GM23338 (cell line): ENCODE results near the gene PFKM.

Experiments
- CREB1 ChIP-seq: fragments of 250-450 bp; sonication (Bioruptor Pico); IDR thresholded peaks from 2 replicates; pipeline ENCODE4 v1.5.0; 2020; ENCODE audit warnings: low read depth, mild to moderate bottlenecking, moderate library complexity
- EZH2 ChIP-seq: fragments of 200-600 bp; sonication (generic); IDR thresholded peaks from one replicate; pipeline ENCODE4 v1.8.0; 2017; ENCODE audit warnings: antibody characterized with exemption, mild to moderate bottlenecking, low read depth; ENCODE audit not compliant: unreplicated experiment
- EZH2phosphoT487 ChIP-seq: fragments of 200-600 bp; sonication (generic); IDR thresholded peaks from one replicate; pipeline ENCODE4 v1.8.1; 2018; ENCODE audit warnings: antibody characterized with exemption; ENCODE audit not compliant: unreplicated experiment
- JUNB ChIP-seq: IDR thresholded peaks from one replicate; pipeline ENCODE4 v1.6.1; 2016; ENCODE audit warnings: antibody characterized with exemption; ENCODE audit not compliant: unreplicated experiment
- NANOG ChIP-seq: IDR thresholded peaks from 2 replicates; pipeline ENCODE4 v1.6.1; 2016; ENCODE audit warnings: antibody characterized with exemption, borderline replicate concordance
- POLR2AphosphoS5 ChIP-seq: IDR thresholded peaks from 2 replicates; pipeline ENCODE4 v1.6.1; 2016; ENCODE audit warnings: antibody characterized with exemption, low read depth
- STAT1 ChIP-seq: IDR thresholded peaks from one replicate; pipeline ENCODE4 v1.6.1; 2016; ENCODE audit warnings: antibody characterized with exemption; ENCODE audit not compliant: unreplicated experiment
- ZNF114 ChIP-seq: fragments of 250-450 bp; sonication (Bioruptor Pico); IDR thresholded peaks from 2 replicates; pipeline ENCODE4 v1.5.0; 2020; ENCODE audit warnings: mild to moderate bottlenecking, moderate library complexity
- TF ChIP-seq, protein P1 (sequence below), 2 experiments: fragments of 200-600 bp in 1 of 2; sonication (generic) in 1 of 2; conservative IDR thresholded peaks; 2 replicates each; pipeline versions ENCODE4 v1.5.1 to v1.6.1; 2016 to 2017; ENCODE audit warnings: antibody characterized with exemption in 2 of 2, low read depth in 2 of 2, mild to moderate bottlenecking in 2 of 2, moderate library complexity in 1 of 2
- TF ChIP-seq, protein P2 (sequence below): IDR thresholded peaks from one replicate; pipeline ENCODE4 v1.6.1; 2018; ENCODE audit warnings: antibody characterized with exemption; ENCODE audit not compliant: unreplicated experiment
- TF ChIP-seq, protein P3 (sequence below): fragments of 250-450 bp; sonication (Bioruptor Pico); IDR thresholded peaks from 2 replicates; pipeline ENCODE4 v1.5.0; 2020; ENCODE audit warnings: mild to moderate bottlenecking, moderate library complexity
- TF ChIP-seq, protein P4 (sequence below): IDR thresholded peaks from 2 replicates; pipeline ENCODE4 v1.6.1; 2016; ENCODE audit warnings: antibody characterized with exemption

DNA sequence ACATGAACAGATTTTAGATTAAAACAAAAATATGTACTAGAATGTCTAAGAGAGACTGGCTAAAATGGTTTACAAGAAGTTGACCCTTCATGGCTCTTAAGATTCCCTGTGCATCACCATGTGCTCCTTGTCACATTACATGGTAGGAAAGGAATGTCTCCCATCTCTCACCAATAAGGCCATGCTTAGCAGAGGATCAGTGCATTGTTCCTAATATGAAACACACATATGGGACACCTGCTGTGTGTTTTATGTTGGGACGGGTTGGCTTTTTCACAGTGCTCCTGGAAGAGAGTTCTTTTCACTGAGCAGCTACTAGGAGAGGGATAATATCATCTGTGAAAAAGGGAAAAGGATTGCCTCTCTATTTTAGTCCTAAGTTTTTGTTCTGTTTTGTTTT lies 9.6 kb downstream of the PFKM start:
- TF ChIP-seq, protein P1, sequence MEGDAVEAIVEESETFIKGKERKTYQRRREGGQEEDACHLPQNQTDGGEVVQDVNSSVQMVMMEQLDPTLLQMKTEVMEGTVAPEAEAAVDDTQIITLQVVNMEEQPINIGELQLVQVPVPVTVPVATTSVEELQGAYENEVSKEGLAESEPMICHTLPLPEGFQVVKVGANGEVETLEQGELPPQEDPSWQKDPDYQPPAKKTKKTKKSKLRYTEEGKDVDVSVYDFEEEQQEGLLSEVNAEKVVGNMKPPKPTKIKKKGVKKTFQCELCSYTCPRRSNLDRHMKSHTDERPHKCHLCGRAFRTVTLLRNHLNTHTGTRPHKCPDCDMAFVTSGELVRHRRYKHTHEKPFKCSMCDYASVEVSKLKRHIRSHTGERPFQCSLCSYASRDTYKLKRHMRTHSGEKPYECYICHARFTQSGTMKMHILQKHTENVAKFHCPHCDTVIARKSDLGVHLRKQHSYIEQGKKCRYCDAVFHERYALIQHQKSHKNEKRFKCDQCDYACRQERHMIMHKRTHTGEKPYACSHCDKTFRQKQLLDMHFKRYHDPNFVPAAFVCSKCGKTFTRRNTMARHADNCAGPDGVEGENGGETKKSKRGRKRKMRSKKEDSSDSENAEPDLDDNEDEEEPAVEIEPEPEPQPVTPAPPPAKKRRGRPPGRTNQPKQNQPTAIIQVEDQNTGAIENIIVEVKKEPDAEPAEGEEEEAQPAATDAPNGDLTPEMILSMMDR (conservative IDR thresholded peaks at IDR 0.05; ENCODE audit: low read depth in 2 of 2) = no peak
- TF ChIP-seq POLR2AphosphoS5 = no peak
- TF ChIP-seq EZH2phosphoT487 = no peak
- TF ChIP-seq EZH2 = no peak
- no peak for TF ChIP-seq ZNF114
- TF ChIP-seq, protein P2, sequence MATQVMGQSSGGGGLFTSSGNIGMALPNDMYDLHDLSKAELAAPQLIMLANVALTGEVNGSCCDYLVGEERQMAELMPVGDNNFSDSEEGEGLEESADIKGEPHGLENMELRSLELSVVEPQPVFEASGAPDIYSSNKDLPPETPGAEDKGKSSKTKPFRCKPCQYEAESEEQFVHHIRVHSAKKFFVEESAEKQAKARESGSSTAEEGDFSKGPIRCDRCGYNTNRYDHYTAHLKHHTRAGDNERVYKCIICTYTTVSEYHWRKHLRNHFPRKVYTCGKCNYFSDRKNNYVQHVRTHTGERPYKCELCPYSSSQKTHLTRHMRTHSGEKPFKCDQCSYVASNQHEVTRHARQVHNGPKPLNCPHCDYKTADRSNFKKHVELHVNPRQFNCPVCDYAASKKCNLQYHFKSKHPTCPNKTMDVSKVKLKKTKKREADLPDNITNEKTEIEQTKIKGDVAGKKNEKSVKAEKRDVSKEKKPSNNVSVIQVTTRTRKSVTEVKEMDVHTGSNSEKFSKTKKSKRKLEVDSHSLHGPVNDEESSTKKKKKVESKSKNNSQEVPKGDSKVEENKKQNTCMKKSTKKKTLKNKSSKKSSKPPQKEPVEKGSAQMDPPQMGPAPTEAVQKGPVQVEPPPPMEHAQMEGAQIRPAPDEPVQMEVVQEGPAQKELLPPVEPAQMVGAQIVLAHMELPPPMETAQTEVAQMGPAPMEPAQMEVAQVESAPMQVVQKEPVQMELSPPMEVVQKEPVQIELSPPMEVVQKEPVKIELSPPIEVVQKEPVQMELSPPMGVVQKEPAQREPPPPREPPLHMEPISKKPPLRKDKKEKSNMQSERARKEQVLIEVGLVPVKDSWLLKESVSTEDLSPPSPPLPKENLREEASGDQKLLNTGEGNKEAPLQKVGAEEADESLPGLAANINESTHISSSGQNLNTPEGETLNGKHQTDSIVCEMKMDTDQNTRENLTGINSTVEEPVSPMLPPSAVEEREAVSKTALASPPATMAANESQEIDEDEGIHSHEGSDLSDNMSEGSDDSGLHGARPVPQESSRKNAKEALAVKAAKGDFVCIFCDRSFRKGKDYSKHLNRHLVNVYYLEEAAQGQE = no peak
- no peak for TF ChIP-seq CREB1 (CRISPR knock-in tag)
- TF ChIP-seq, protein P3, sequence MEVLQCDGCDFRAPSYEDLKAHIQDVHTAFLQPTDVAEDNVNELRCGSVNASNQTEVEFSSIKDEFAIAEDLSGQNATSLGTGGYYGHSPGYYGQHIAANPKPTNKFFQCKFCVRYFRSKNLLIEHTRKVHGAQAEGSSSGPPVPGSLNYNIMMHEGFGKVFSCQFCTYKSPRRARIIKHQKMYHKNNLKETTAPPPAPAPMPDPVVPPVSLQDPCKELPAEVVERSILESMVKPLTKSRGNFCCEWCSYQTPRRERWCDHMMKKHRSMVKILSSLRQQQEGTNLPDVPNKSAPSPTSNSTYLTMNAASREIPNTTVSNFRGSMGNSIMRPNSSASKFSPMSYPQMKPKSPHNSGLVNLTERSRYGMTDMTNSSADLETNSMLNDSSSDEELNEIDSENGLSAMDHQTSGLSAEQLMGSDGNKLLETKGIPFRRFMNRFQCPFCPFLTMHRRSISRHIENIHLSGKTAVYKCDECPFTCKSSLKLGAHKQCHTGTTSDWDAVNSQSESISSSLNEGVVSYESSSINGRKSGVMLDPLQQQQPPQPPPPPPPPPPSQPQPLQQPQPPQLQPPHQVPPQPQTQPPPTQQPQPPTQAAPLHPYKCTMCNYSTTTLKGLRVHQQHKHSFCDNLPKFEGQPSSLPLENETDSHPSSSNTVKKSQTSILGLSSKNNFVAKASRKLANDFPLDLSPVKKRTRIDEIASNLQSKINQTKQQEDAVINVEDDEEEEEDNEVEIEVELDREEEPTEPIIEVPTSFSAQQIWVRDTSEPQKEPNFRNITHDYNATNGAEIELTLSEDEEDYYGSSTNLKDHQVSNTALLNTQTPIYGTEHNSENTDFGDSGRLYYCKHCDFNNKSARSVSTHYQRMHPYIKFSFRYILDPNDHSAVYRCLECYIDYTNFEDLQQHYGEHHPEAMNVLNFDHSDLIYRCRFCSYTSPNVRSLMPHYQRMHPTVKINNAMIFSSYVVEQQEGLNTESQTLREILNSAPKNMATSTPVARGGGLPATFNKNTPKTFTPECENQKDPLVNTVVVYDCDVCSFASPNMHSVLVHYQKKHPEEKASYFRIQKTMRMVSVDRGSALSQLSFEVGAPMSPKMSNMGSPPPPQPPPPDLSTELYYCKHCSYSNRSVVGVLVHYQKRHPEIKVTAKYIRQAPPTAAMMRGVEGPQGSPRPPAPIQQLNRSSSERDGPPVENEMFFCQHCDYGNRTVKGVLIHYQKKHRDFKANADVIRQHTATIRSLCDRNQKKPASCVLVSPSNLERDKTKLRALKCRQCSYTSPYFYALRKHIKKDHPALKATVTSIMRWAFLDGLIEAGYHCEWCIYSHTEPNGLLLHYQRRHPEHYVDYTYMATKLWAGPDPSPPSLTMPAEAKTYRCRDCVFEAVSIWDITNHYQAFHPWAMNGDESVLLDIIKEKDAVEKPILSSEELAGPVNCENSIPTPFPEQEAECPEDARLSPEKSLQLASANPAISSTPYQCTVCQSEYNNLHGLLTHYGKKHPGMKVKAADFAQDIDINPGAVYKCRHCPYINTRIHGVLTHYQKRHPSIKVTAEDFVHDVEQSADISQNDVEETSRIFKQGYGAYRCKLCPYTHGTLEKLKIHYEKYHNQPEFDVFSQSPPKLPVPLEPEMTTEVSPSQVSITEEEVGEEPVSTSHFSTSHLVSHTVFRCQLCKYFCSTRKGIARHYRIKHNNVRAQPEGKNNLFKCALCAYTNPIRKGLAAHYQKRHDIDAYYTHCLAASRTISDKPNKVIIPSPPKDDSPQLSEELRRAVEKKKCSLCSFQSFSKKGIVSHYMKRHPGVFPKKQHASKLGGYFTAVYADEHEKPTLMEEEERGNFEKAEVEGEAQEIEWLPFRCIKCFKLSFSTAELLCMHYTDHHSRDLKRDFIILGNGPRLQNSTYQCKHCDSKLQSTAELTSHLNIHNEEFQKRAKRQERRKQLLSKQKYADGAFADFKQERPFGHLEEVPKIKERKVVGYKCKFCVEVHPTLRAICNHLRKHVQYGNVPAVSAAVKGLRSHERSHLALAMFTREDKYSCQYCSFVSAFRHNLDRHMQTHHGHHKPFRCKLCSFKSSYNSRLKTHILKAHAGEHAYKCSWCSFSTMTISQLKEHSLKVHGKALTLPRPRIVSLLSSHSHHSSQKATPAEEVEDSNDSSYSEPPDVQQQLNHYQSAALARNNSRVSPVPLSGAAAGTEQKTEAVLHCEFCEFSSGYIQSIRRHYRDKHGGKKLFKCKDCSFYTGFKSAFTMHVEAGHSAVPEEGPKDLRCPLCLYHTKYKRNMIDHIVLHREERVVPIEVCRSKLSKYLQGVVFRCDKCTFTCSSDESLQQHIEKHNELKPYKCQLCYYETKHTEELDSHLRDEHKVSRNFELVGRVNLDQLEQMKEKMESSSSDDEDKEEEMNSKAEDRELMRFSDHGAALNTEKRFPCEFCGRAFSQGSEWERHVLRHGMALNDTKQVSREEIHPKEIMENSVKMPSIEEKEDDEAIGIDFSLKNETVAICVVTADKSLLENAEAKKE (CRISPR knock-in tag) = no peak
- TF ChIP-seq JUNB = no peak
- TF ChIP-seq, protein P4, sequence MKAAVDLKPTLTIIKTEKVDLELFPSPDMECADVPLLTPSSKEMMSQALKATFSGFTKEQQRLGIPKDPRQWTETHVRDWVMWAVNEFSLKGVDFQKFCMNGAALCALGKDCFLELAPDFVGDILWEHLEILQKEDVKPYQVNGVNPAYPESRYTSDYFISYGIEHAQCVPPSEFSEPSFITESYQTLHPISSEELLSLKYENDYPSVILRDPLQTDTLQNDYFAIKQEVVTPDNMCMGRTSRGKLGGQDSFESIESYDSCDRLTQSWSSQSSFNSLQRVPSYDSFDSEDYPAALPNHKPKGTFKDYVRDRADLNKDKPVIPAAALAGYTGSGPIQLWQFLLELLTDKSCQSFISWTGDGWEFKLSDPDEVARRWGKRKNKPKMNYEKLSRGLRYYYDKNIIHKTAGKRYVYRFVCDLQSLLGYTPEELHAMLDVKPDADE = no peak
- TF ChIP-seq STAT1 = no peak
- TF ChIP-seq NANOG = no peak
